Stimulated activated naive B cell treated with anti-CD40 and anti-IgM and Interleukin-4, amounts not matched to agents 10 μg/mL and 1 μg/mL and 100 μg/mL, for 72 hours (primary cell): ENCODE data around the gene EIF4E3.
A peak's percentile ranks its signal among the peaks of the same experiment; 100 is the strongest.

Source experiments
- ATAC-seq, 2 donors: fragments of 150-1000 bp; cut with Tn5 transposase; replicated peaks; 2 replicates each; pipeline ENCODE4 v1.10.0; 2021; ENCODE audit warnings: moderate library complexity in 1 of 2
- DNase-seq: peaks from one replicate; pipeline ENCODE4 v3.0.0; 2021
- H3K27ac Mint-ChIP-seq: one replicate; pipeline ENCODE4 v1.8.0; 2022; ENCODE audit warnings: mild to moderate bottlenecking, mixed read lengths
- H3K27me3 Mint-ChIP-seq, 2 donors: one replicate each; pipeline ENCODE4 v1.8.0; 2022; ENCODE audit warnings: mixed read lengths in 2 of 2
- H3K36me3 Mint-ChIP-seq, 2 donors: one replicate each; pipeline ENCODE4 v1.8.0; 2022; ENCODE audit warnings: mixed read lengths in 2 of 2, mild to moderate bottlenecking in 1 of 2
- H3K4me1 Mint-ChIP-seq, 2 donors: one replicate each; pipeline ENCODE4 v1.8.0; 2022; ENCODE audit warnings: mixed read lengths in 2 of 2, mild to moderate bottlenecking in 1 of 2
- H3K4me3 Mint-ChIP-seq, 2 donors: one replicate each; pipeline ENCODE4 v1.8.0; 2022; ENCODE audit warnings: mild to moderate bottlenecking in 2 of 2, mixed read lengths in 2 of 2, moderate library complexity in 1 of 2
- H3K9me3 Mint-ChIP-seq, 2 donors: one replicate each; pipeline ENCODE4 v1.8.0; 2022; ENCODE audit warnings: mixed read lengths in 2 of 2, mild to moderate bottlenecking in 1 of 2

The EIF4E3 gene

DNA sequence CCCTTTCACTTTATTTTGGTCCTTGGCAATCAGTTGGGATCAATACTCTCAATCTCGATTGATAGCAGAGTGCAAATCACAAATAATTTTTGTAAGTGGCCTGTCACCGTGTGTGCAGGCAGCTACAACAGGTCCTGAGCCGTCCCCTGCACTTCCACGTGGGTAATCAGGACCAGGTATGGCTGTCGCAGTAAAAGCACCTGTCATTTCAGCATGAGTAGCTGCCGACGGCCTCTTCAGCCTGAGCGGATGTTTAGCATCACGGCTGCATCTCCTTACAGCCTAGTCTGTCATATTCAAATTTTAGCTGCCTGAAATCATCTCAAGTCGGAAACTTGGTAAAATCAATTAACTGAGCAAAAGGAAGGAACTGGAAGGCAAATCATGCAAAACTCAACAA is 88.7 kb downstream of the EIF4E3 start:
- Mint-ChIP-seq H3K4me1 (peaks cover 4 to 6% of the 10 kb centered on the region in 2 donors), H3K36me3 (no peaks in the 10 kb centered on the region), H3K27ac (no peak overlapping the region), H3K27me3 (peaks cover 0 to 4% of the 10 kb centered on the region in 2 donors), H3K4me3 (no peak overlapping the region), H3K9me3 (no peaks in the 10 kb centered on the region)
- ATAC-seq (no peak), DNase-seq (no peak)

DNA sequence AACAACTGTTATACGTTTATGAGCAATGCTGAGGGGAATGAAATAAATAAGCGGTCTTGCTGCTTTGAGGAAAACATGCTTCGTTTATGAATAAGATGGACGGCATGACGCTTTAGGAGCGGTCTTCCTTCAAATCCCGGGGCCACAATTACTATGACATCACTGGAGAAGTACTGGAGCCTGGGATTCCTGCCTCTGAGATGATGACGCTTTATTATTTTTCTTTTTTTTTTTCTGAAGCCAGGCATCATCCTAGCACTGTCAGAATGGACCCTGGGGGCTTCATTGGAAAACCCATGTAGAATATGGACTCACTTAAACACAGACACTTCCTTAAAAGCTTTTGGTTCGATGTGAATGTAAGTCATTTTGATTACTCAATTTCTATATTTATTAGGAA is 89.2 kb downstream of the EIF4E3 start:
- H3K27me3 Mint-ChIP-seq: peaks cover 0 to 4% of the 10 kb centered on the region in 2 donors
- H3K9me3 Mint-ChIP-seq: no peaks in the 10 kb centered on the region
- no peak overlapping the region for H3K27ac Mint-ChIP-seq
- no peak for DNase-seq
- H3K36me3 Mint-ChIP-seq: no peaks in the 10 kb centered on the region
- H3K4me1 Mint-ChIP-seq: peaks cover 5 to 6% of the 10 kb centered on the region in 2 donors
- no peak for ATAC-seq
- no peak overlapping the region for H3K4me3 Mint-ChIP-seq

GRCh38 chr3:71634671-71635070 is 90.5 kb downstream of the EIF4E3 start:
- Mint-ChIP-seq H3K36me3 (no peaks in the 10 kb centered on the region), H3K27ac (no peak overlapping the region), H3K27me3 (peaks cover 0 to 4% of the 10 kb centered on the region in 2 donors), H3K4me3 (no peak overlapping the region), H3K9me3 (peaks cover 0 to 1% of the 10 kb centered on the region in 2 donors), H3K4me1 (peaks cover 10% of the 10 kb centered on the region in 2 donors)
- no peak for DNase-seq
- no peak for ATAC-seq

- ATAC-seq: peak; percentile 91 to 92
- Mint-ChIP-seq H3K9me3 (peaks cover 0 to 6% of the 10 kb centered on the region in 2 donors), H3K4me1 (peaks cover 12 to 14% of the 10 kb centered on the region in 2 donors), H3K27me3 (no peaks in the 10 kb centered on the region), H3K27ac (peak overlapping the region; percentile 57), H3K36me3 (peaks cover 0 to 1% of the 10 kb centered on the region in 2 donors), H3K4me3 (no peak overlapping the region)
- peak; percentile 9 for DNase-seq
Measured at GRCh38 chr3:71629711-71630110, 95.5 kb downstream of the EIF4E3 start.

DNA sequence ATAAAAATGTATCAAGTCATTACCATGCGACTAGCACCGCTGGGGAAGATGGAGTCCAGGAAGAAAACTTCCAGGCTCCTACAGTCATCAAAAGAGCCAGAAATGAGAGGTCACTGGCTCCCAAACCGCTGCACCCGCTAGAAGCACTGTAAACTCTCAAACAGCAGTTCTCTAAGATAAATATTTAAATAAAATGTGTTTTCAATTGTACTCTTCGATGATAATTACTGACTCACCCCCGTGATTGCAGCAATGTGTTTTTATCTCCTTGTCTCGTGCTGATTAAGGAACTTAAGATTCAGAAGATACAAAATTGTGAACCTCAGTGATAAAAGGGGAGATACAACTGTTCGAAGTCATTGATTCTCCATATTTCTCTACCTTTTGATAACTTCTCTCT is 95.9 kb downstream of the EIF4E3 start:
- H3K36me3 Mint-ChIP-seq: peaks cover 0 to 1% of the 10 kb centered on the region in 2 donors
- peaks cover 12 to 14% of the 10 kb centered on the region in 2 donors for H3K4me1 Mint-ChIP-seq
- ATAC-seq (no peak), DNase-seq (no peak)
- no peaks in the 10 kb centered on the region for H3K27me3 Mint-ChIP-seq
- no peak overlapping the region for H3K27ac Mint-ChIP-seq
- H3K4me3 Mint-ChIP-seq: no peak overlapping the region
- peaks cover 0 to 6% of the 10 kb centered on the region in 2 donors for H3K9me3 Mint-ChIP-seq

DNA sequence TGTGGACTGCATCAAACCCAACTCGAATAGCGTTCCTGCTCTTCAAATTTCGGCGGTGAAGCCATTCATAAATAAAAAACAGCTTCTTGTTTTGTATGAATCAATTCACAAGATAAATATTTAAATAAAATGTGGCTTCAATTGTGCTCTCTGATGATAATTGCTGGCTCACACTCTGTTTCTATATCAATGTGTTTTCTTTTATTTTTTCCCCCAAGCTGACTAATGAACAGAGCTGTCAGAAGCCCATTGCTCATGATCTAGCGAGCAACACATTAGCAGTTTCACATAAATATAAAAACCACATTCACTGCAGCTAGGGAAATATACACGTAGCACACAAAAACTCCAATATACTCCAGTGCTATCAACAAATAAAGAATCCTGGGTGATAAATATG is 96.7 kb downstream of the EIF4E3 start:
- ATAC-seq: no peak
- Mint-ChIP-seq H3K4me3 (no peak overlapping the region), H3K36me3 (peaks cover 0 to 4% of the 10 kb centered on the region in 2 donors), H3K4me1 (peaks cover 12 to 14% of the 10 kb centered on the region in 2 donors), H3K9me3 (peaks cover 0 to 6% of the 10 kb centered on the region in 2 donors), H3K27ac (no peak overlapping the region), H3K27me3 (no peaks in the 10 kb centered on the region)
- DNase-seq: no peak

DNA sequence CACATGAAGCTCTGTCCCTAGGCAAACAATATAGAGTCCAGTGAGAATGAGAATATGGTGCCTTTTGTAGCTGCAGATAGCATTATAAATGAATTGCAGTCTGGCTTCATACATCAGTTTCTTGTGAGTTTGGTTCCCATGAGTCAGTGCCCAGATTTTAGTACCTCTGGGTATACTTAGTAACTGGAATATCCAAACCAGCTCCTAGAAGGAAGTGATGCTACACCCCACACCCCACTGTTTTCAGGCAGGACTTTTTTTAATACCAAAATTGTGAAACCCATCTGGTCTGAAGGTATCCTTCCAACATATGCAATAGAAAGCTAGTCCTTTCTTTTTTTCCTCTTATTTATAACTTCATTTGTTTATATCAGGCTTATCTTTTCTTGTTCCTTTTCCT is 99.5 kb downstream of the EIF4E3 start:
- peaks cover 7 to 14% of the 10 kb centered on the region in 2 donors for H3K4me1 Mint-ChIP-seq
- peaks cover 0 to 4% of the 10 kb centered on the region in 2 donors for H3K36me3 Mint-ChIP-seq
- DNase-seq: no peak
- no peak overlapping the region for H3K27ac Mint-ChIP-seq
- ATAC-seq: no peak
- H3K27me3 Mint-ChIP-seq: no peaks in the 10 kb centered on the region
- H3K4me3 Mint-ChIP-seq: no peak overlapping the region
- H3K9me3 Mint-ChIP-seq: peaks cover 0 to 6% of the 10 kb centered on the region in 2 donors
